Ishikawa (cell line): Measurements from ENCODE around the gene CCDC60.

ENCODE experiments used
- EGR1 ChIP-seq: IDR thresholded peaks from 2 replicates; pipeline ENCODE4 v1.6.1; 2012
- EP300 ChIP-seq: IDR thresholded peaks from 2 replicates; pipeline ENCODE4 v1.6.1; 2012; ENCODE audit warnings: borderline replicate concordance
- MAX ChIP-seq: IDR thresholded peaks from 2 replicates; pipeline ENCODE4 v1.6.1; 2012
- NFIC ChIP-seq: IDR thresholded peaks from 2 replicates; pipeline ENCODE4 v1.6.1; 2012
- REST ChIP-seq: IDR thresholded peaks from 2 replicates; pipeline ENCODE4 v1.6.1; 2012; ENCODE audit warnings: low read depth, mild to moderate bottlenecking
- TCF12 ChIP-seq: IDR thresholded peaks from 2 replicates; pipeline ENCODE4 v1.6.1; 2012; ENCODE audit warnings: low read depth
- YY1 ChIP-seq: IDR thresholded peaks from 2 replicates; pipeline ENCODE4 v1.6.1; 2012; ENCODE audit warnings: low read depth

GRCh38 chr12:119383206-119383605, 48.7 kb downstream of the CCDC60 start:
- TF ChIP-seq MAX: no peak
- no peak for TF ChIP-seq NFIC
- TF ChIP-seq REST: no peak
- TF ChIP-seq EP300: no peak
- TF ChIP-seq TCF12: no peak
- no peak for TF ChIP-seq EGR1
- TF ChIP-seq YY1: no peak
